Measurements from ENCODE around the gene HNRNPH2. TPM values are rescaled to one million over a fixed set of nuclear protein-coding genes. Genes with fewer than 3 reads are reported as not detected.

The HNRNPH2 gene
- total RNA-seq, 1 experiment from 2014 or later: 49.8 TPM

GRCh38 chrX:101377547-101377946 lies 30.5 kb upstream of the HNRNPH2 start:
- no peaks in the 10 kb centered on the region for H3K4me1 ChIP-seq (ENCODE audit: control insufficient read depth in 1 of 2, insufficient read depth in 2 of 2, low read length in 2 of 2)
- no peaks in the 10 kb centered on the region for H3K36me3 ChIP-seq (ENCODE audit: control insufficient read depth in 1 of 2, insufficient read depth in 2 of 2, low read length in 2 of 2)
- ATAC-seq: no peak
- H4K20me1 ChIP-seq (ENCODE audit: insufficient read depth): no peaks in the 10 kb centered on the region
- H3K27ac ChIP-seq (ENCODE audit: low read depth, low read length): no peak overlapping the region
- DNase-seq (ENCODE audit: low read depth, low spot score): no peak
- H3K9ac ChIP-seq (ENCODE audit: low read length): no peak overlapping the region
- POLR2A ChIA-PET: interaction anchor here (1.6 kb wide), 1 partner anchor 13 kb away, joined by 7 read pairs; the partner anchor contains the start of gene RPL36A
- no peak overlapping the region for H3K4me3 ChIP-seq (replicated peaks in 1 of 2; ENCODE audit: low read depth in 1 of 2, low read length in 2 of 2)
- no peaks in the 10 kb centered on the region for H3K27me3 ChIP-seq (ENCODE audit: insufficient read depth, low read length)
- BruUV-seq (replicated peaks): no TSS peak
- H3K4me2 ChIP-seq (ENCODE audit: low read length): no peak overlapping the region
- no peaks in the 10 kb centered on the region for H3K9me3 ChIP-seq (ENCODE audit: control insufficient read depth in 1 of 2, insufficient read depth in 1 of 2, low read depth in 1 of 2, low read length in 2 of 2)
- RAD21 ChIA-PET (ENCODE audit: low non-redundant PET in 1 of 2, low total read pairs in 2 of 2, uncharacterized antibody in 2 of 2, unreplicated experiment in 2 of 2): no interaction called here
- intact Hi-C loops (cut with micrococcal nuclease): no loop called here
- CTCF ChIA-PET: interaction anchor here (1.5 kb wide), 1 partner anchor 13 kb away, joined by 4 read pairs; the partner anchor contains the start of gene RPL36A
- no peak overlapping the region for H2AFZ ChIP-seq (ENCODE audit: low read depth, low read length, poor library complexity, severe bottlenecking)
- TF ChIP-seq ATF3 (IDR thresholded peaks at IDR 0.05) (no peak), ZFX (IDR thresholded peaks at IDR 0.05) (no peak), YY1 (IDR thresholded peaks at IDR 0.05; ENCODE audit: extremely low read depth, insufficient replicate concordance, low read depth, low read length) (no peak), SP1 (IDR thresholded peaks at IDR 0.05; ENCODE audit: low read depth) (no peak), CTCF (IDR thresholded peaks at IDR 0.05 in 2 of 3, conservative IDR thresholded peaks at IDR 0.05 in 1 of 3; ENCODE audit: borderline replicate concordance in 1 of 3, insufficient read depth in 1 of 3, low read depth in 2 of 3, low read length in 2 of 3) (no peak), TCF7L2 (IDR thresholded peaks at IDR 0.05; ENCODE audit: borderline replicate concordance, extremely low read depth, insufficient read depth, insufficient read length) (no peak), EZH2 (IDR thresholded peaks at IDR 0.05) (no peak), CEBPB (IDR thresholded peaks at IDR 0.05; ENCODE audit: low read depth) (no peak), ZBTB33 (IDR thresholded peaks at IDR 0.05; ENCODE audit: extremely low read depth, insufficient replicate concordance, low read length) (no peak), POLR2A (IDR thresholded peaks at IDR 0.05; ENCODE audit: borderline replicate concordance, extremely low read depth, insufficient read depth, insufficient read length) (no peak)
- H3K9me2 ChIP-seq (ENCODE audit: insufficient read depth): no peaks in the 10 kb centered on the region
- H3K79me2 ChIP-seq (ENCODE audit: insufficient read depth, low read length): no peaks in the 10 kb centered on the region

Data from HCT116 (cell line).